Hematopoietic multipotent progenitor cell treated with erythropoietin and hydrocortisone succinate and interleukin-3 and kit ligand, for 17 days (in vitro differentiated cells): ENCODE measurements around the gene HMBS.
"Not testable (repeated sequence)": the region's sequence is repeated elsewhere in the genome, so short reads cannot be mapped to it uniquely, and the experiment has no call there.

ENCODE experiments used
- DNase-seq: peaks from one replicate; pipeline ENCODE4 v3.0.0-alpha.2; 2015; ENCODE audit warnings: low spot score

Gene HMBS

DNA sequence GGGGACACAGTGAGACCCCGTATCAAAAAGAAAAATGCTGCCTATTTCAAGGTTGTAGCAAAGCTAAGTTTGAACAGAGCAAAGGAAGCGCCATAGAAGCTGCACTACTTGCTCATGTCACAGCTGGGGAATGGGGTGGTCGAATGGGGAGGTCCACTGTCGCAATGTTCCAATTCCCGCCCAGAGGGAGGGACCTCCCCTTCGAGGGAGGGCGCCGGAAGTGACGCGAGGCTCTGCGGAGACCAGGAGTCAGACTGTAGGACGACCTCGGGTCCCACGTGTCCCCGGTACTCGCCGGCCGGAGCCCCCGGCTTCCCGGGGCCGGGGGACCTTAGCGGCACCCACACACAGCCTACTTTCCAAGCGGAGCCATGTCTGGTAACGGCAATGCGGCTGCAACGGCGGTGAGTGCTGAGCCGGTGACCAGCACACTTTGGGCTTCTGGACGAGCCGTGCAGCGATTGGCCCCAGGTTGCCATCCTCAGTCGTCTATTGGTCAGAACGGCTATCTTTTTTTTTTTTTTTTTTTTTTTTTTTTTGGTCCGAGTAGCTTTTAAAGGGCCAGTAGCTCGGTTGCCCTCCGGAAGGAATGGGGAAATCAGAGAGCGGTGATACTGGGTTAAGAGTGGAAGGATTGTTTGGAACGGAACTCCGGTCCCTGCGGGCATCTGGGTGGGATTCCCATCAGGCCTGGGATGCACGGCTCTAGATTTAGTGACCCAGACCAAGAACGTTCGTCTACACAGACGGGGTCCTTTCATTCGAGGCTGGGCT lies at the start of gene HMBS:
Gene HMBS, plus strand, starts transcription at position 219 of the 774 bp plus-strand sequence. Its CDS starts 153 bp downstream, at position 372.
- peak; percentile 94 for DNase-seq

- no peak for DNase-seq
Measured at GRCh38 chr11:119038884-119039283, 45.8 kb upstream of the HMBS start.

DNA sequence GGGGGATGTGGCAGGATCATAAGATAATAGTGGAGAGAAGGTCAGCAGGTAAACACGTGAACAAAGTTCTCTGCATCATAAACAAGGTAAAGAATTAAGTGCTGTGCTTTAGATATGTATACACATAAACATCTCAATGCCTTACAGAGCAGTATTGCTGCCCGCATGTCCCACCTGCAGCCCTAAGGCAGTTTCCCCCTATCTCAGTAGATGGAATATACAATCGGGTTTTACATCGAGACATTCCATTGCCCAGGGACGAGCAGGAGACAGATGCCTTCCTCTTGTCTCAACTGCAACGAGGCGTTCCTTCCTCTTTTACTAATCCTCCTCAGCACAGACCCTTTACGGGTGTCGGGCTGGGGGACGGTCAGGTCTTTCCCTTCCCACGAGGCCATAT lies 45.2 kb upstream of the HMBS start:
- not testable (repeated sequence) for DNase-seq

- no peak for DNase-seq
Measured at GRCh38 chr11:119041821-119042514, 42.7 kb upstream of the HMBS start.

GRCh38 chr11:119042927-119043326 lies 41.8 kb upstream of the HMBS start:
- no peak for DNase-seq

- DNase-seq = no peak
Measured at GRCh38 chr11:119044708-119045107, 40.0 kb upstream of the HMBS start.

DNA sequence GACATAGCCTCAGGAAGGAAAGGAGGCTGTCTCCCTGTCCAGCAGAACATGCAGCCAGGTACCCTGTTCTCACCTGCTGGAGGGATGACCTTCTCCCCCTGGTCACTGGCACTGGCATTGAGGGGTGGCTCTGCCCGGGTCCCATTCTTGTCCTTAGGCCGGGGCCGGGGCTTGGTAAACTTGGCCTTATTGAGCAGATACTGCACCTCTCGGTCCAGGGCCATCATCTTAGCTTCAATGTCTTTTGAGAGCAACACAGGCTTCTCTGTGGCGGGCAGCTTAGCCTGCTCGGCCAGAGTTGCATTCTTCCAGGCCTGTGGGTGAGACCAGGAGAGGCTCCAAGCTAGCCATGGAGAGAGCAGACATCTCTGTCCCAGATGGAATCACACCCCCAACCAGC lies 38.2 kb upstream of the HMBS start:
- no peak for DNase-seq

DNA sequence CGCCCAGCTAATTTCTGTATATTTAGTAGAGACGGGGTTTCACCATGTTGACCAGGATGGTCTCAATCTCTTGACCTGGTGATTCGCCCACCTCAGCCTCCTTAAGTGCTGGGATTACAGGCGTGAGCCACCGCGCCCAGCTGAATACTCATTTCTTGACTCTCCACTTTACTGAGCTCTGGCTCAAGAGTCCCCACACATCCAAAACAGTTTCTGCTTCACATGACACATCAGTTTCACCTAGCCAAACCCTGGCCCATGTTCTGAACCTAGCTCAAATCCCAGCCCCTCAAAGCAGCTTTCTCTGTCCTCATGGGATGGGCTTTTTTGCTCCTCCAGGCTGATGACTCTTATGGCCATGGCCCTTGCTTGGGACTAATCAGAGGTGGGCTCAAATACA lies 37.5 kb upstream of the HMBS start:
- no peak for DNase-seq

DNA sequence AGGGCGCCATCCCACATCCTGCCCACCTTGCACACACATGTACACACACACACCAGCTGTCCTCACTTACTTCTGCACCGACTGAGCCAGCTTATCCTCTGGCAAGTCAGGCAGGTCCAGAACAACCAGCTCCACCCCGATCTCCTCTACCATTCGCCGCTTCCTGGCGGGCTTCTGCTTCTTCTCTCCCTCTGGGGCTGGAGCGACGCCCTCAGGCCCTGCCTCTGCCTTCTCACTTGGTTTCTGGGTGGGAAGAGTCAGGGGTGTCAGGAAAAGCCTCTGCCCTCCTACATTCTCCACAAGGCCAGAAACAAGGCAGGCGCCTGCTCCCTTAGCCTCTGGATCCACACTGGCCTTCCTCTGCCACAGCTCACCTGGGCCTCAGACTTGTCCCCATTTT lies 36.0 kb upstream of the HMBS start:
- no peak for DNase-seq

DNA sequence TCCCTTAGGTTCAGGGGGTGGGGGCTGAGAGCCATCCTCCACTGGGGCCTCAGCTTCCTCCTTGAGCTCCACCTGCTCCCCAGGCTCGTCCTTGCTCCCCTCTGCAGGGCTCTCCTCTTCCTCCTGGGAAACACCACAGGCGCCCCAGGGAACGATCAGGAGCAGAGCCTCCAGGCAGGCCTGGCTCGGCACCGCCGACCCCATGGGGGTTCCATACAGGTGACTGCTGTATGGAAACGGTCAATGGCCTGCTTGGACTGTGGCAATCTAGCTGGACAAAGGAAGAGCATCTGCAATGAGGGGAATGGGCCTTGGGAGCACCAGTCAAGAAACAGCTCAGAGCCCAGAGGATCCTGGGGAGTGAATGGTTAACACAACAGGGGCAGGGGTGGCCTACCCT lies 35.6 kb upstream of the HMBS start:
- no peak for DNase-seq

- DNase-seq = no peak
Measured at GRCh38 chr11:119051440-119052162, 33.1 kb upstream of the HMBS start.

DNA sequence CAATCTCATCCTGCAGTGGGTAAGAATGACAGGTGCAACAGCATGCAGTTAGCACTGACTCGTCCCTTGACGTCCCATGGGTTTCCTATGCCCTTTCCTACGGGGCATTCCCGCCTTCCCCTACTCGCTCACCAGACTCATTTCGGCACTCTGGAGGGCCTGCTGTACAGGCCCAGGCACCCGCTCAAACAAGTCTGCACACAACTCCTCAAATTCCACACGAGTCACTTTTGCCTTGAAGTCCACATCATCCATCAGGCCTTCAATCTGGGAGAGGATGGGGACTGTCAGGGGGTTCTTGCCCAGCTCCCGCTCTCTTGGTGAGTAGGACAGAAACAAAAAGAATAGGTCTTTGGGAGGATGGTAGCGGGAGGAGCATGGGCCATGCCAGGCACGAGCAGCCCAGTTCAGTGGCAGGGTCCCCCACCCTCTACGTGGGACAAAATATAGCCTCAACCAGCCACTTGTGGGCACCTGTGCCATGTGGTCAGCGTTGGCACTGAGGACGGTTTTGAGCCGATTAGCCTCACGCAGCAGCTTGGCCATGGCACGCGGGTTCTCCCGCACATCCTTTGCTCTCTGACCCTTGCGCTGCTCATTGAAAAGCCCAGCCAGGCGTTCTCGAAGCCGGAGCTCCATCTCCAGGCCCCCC lies 32.4 kb upstream of the HMBS start:
- no peak for DNase-seq

GRCh38 chr11:119054418-119054817 lies 30.3 kb upstream of the HMBS start:
- DNase-seq = no peak

DNA sequence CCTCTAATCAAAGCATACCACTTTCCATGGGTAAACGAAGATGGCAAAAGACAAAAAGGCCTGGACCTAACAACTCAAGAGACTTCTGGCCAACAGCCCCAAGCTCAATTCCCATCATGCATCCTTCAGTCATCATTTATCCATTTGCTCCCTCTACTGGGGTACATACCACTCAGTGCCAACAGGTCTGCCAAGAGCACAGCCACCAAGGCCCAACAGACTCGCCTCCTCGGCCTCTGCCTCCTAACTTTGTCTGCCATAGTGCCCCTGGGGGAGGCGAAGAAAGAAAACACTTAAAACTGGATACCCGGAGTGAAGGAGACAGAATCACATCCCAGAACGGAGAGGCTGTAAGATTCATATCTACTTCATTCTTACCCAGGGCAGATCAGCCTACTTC lies 28.8 kb upstream of the HMBS start:
- peak; percentile 49 for DNase-seq

- peak; percentile 56 for DNase-seq
Measured at GRCh38 chr11:119056421-119056999, 28.2 kb upstream of the HMBS start.

DNA sequence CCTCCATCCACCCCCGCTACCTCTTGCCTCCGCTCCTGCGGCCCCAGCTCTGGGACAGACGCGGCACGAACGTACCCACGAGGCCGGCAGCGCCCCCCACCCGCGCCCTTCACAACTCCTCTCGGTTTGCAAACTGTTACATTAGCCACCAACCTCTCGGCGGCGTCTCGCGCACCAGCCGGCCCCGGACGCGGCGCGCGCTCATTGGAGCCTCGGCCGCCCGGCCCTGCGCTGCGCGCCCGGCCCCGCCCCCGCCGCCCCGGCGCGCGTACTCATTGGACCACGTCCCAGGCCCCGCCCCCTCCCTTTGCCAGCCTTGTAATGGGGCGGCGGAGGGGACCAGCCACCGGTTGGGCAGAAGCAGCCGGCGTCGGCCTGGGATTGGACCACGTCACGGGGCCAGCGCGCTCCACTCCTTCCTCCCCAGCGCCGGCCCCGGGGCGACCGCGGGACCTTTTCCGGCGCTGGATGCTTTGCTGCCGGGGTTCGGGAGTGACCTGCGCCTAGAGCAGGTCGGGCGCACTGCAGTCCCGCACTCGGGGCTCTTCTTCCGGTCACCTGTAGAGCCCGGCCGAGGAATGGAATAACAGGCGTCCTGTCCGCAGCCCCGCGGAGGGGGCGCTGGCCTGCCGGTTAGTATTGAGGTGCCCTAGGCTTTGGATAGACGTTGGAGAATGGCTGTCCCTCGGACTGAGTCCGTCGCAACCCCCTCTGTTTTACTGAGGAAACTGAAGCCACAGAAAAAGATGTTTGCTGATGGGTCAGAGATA lies 27.5 kb upstream of the HMBS start, which contains the start of gene HYOU1:
Gene HYOU1, minus strand, starts transcription at position 206 of the 770 bp plus-strand sequence. CDS start 1,045 bp downstream, outside the sequence.
- DNase-seq = peak; percentile 96

GRCh38 chr11:119059128-119059527 lies 25.6 kb upstream of the HMBS start:
- DNase-seq = not testable (repeated sequence)

DNA sequence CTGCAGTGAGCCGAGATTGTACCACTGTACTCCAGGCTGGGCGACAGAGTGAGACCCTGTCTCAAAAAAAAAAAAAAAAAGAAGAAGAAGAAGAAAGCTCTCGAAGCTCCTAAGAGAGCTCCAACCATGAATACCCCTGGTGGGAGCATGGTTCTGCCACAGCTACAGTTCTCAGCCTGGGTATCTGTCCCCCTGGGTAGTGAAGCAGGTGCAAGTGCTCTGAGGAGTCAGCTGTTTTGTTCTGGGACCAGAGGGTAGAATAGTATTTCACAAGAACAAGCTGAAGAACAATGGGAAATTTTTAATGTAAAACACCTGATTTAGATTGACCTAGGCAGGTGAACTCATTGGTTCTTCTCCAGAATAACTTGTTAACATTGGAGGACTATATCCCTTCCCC lies 23.4 kb upstream of the HMBS start:
- DNase-seq = no peak

GRCh38 chr11:119062779-119063178 lies 21.9 kb upstream of the HMBS start:
- DNase-seq = peak; percentile 96

DNA sequence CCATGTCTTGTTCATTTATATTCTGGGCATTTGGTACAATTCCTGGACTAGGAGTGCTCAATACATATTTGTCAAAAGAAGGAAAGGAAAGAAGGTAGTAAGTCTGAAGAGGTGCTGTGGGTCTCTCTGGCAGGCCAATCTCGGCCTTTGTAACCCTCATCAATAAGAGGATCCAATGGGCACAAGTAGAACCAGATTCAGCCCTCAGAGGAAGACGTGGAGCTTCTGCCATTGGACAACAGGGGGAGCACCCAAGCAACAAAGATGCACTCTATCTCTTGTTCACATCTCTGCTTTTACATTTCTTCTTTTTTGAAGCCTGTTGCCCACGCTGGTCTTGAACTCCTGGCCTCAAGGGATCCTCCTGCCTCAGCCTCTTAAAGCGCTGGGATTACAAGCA lies 19.3 kb upstream of the HMBS start:
- DNase-seq = peak; percentile 88
